HG03280 (cell line): ENCODE data around the gene EMILIN3.
"Not testable (repeated sequence)": the region's sequence is repeated elsewhere in the genome, so short reads cannot be mapped to it uniquely, and the experiment has no call there.

ENCODE experiments used
- ATAC-seq: cut with Tn5 transposase; IDR thresholded peaks from one replicate; pipeline ENCODE4 v1.9.1; 2021; ENCODE audit warnings: mild to moderate bottlenecking, moderate library complexity; ENCODE audit not compliant: unreplicated experiment

EMILIN3 gene

DNA sequence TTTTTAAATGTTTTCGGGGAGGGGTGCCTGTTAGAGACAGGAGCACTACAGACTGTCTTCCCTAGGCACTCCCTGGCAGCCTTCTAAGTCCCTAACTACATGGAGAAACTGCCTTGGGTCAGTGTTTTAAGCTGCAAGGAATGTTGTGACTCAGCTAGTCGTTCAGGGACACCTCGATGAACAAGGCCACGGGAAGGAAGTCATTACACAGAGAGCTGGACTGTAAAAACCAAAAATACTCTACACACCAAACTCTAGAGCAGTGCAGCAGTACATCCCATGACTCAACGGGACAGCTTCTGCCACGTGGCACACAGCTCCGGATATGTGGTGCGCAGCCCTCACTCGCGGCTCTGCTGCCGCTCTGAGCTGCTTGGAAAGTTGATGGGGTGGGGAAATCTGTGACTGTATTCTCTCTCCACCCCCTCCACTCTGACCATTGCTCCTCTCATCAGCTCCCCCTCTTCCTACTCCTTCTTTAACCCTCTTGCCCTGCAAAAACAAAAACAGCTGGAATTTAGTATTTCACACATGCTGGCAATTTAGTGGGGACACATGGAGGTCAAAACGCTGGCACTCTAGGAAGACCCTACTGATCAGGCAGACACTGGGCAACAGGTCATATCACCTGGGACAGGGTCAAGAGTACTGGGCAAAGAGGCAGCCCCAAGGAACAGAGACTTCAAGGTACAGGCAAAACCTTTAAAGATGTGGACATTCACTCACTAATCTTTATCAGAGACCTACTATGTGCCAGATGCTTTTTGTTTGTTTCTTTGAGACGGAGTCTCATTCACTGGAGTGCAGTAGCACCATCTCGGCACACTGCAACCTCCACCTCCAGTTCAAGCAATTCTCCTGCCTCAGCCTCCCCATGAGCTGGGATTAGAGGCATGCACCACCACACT lies 36.9 kb downstream of the EMILIN3 start:
- ATAC-seq: no peak

- no peak for ATAC-seq
Measured at GRCh38 chr20:41327178-41327577, 39.4 kb downstream of the EMILIN3 start.

DNA sequence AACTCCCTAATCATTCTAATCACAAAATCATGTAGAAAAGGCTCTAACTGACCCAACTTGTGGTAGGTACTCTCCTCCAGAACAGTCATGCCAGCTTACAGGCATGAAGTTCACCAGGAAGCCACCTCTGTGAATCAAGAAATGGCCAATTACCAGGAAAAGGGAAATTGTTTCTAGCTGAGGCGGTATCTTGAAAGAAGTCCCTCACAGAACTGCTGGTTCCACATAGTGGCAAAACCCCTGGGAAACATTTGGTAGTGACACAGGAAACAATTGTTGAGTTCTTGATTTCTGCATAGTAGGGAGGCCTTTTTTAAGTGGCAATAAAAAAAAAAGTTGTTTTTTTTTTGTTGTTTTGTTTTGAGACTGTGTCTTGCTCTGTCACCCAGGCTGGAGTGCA lies 45.6 kb downstream of the EMILIN3 start:
- ATAC-seq: no peak

GRCh38 chr20:41320441-41320840 lies 46.2 kb downstream of the EMILIN3 start:
- ATAC-seq: no peak

DNA sequence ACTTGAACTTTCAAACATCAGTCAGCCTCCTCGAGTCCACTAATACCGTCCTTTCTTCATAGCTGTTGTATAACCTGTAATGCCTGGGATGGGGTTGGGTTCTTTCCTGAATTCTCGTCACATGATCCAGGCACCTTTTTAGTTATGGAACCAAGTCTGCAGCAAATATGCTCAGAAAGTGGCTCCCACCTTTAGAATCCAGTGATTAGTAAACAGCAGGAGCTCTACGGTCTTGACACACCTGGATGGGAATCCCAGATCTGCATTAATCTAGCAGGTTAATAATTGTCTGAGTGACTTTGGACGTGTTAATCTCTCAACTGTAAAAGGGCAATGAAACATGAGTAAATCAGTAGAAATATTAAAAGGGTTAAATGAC lies 48.4 kb downstream of the EMILIN3 start:
- no peak for ATAC-seq

GRCh38 chr20:41317546-41318270 lies 48.9 kb downstream of the EMILIN3 start, which contains the start of gene ZHX3:
ZHX3 (minus strand) TSS chr20:41317731; CDS start chr20:41204916, 112,815 bp downstream.
- ATAC-seq: peak; percentile 98

DNA sequence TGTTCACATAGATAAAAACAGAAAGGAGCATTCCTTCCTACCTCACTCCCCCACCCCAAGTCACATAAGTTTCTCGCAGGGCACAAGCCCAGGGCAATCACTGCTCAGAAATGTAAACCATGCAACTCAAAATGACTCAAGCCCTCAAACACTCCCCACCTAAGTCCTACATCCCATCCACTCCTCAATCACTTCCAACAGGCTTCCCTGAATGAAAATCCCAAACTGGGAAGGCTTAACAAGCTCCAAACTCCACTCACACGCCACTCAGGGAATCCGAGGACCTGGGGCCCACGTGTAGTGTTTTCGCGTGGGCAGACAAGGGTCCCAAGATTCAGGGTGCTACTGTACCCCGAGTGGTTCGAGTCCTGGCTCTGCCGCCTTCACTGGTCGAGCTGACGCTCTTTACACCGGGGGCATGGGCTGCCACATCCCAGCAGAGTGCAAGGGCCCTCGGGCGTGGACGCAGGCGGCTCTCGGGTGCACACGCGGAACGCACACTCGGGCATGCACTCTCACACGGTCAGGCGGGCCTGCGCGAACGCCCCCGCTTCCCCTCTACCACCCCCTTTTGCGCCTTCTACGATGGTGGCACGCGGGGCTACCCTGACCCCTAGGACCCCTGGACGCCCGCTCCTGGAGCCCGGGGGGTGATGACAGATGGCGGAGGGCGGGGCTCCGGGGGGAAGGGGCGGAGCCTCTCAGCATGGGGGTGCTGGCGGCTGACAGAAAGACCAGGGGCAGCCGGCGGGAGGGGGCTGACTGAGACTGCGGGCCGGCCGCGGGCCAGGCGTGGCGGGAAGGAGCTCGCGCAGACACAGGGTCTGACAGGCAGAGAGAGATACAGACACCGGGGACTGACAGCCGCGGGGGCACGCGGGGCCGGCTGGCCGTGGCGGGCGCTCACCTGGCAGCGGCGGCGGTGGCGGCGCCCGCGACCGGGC lies 49.7 kb downstream of the EMILIN3 start:
- ATAC-seq: peak; percentile 55

DNA sequence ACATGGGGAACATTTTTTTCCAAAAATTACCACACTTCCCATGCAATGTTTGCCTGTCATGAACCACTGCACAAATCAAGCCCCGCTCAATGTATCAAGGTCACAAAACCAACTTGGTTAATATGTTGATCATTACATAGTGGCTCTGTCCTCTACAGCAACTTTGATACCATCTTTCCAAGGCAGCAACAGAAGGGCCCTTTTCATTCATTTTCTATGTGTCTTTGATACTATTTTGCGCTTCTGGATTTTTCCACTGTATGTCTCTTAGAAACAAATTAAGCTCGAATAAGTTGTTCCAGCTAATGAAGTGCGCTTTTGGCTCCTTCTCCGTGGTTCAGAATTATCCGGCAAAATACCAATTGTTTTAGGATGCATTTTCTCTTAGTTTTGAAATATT lies 50.6 kb downstream of the EMILIN3 start:
- no peak for ATAC-seq

DNA sequence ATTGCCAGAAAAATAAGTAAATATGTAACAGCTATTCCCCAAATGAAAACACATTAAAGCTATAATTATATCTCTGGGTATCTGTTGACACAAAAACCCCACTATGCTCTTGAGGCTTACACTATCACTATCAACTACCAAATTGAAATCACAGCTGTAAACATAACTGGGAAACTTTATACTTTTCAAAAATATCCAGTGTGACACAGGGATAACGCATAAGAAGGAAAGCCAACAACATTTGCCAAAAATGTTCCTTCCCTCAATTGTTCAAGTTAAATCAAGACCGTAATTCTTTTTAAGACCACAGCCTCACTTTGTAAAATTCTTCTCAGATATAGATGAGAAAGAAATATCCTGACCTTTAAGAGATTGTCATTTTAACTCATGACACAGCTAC lies 52.2 kb downstream of the EMILIN3 start:
- ATAC-seq: no peak

GRCh38 chr20:41312009-41312408 lies 54.6 kb downstream of the EMILIN3 start:
- not testable (repeated sequence) for ATAC-seq
